HG02884 (cell line): Measurements from ENCODE around the gene PIKFYVE.
"Not testable (repeated sequence)": the region's sequence is repeated elsewhere in the genome, so short reads cannot be mapped to it uniquely, and the experiment has no call there.

Experiments used
- ATAC-seq: cut with Tn5 transposase; IDR thresholded peaks from one replicate; pipeline ENCODE4 v1.9.1; 2021; ENCODE audit warnings: mild to moderate bottlenecking, moderate library complexity; ENCODE audit not compliant: unreplicated experiment

PIKFYVE gene

GRCh38 chr2:208265801-208266552 is at the start of gene PIKFYVE:
Gene PIKFYVE, plus strand, starts transcription at chr2:208266255. Its CDS starts 5,265 bp downstream, at chr2:208271520.
- ATAC-seq = peak; percentile 77

DNA sequence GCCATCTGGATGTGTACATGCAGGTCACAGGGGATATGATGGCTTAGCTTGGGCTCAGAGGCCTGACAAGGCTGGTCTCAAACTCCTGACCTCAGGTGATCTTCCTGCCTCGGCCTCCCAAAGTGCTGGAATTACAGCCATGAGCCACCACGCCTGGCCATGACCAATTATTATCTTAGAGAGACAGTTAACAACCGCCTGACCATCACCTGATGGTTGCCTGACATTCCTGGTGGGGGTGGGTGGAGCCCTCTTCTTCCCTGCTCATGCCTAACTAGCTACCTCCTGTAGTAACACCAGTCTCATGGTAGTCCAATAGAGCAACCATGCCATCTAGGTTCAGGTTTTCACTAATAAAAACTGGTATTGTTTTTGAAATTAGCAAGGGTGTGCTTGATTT is 44.2 kb upstream of the PIKFYVE start:
- ATAC-seq = not testable (repeated sequence)

DNA sequence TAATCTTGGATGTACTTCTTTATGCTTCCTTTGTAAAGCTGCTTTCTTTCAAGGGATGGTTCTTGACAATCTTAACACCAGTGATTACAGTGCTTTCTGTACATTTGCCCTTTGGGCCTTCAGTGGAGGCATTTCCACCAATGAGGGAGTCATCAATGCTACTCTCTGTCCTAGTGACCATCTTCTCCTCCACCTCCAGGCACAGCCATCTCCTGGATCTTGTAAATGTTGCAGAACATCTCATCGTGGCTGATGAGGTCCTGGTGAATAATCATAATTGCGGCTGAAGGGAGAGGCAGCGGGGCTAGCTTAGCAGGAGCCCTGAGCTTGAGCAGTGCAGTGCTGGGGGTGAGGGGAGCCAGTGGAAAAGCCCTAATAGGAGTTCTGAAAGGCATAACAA is 43.7 kb upstream of the PIKFYVE start:
- no peak for ATAC-seq

DNA sequence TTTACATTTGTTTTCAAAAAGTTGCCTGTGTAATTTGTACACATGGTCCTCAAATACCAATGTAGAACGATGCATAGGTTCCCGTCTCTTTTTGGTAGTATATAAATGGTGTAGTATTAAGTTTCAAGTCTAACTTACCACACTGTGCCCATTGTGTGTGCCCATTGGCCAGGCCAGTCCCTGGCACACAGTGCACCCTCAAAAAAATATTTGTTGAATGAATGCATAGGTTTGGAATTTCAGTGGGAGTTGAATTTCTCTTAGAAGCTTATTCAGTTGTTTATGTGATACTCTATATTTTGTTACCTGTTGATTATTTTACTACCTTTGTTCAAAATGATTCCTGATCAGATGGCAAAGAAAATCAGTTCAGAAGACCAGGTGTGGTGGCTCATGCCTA is 41.3 kb upstream of the PIKFYVE start:
- no peak for ATAC-seq

DNA sequence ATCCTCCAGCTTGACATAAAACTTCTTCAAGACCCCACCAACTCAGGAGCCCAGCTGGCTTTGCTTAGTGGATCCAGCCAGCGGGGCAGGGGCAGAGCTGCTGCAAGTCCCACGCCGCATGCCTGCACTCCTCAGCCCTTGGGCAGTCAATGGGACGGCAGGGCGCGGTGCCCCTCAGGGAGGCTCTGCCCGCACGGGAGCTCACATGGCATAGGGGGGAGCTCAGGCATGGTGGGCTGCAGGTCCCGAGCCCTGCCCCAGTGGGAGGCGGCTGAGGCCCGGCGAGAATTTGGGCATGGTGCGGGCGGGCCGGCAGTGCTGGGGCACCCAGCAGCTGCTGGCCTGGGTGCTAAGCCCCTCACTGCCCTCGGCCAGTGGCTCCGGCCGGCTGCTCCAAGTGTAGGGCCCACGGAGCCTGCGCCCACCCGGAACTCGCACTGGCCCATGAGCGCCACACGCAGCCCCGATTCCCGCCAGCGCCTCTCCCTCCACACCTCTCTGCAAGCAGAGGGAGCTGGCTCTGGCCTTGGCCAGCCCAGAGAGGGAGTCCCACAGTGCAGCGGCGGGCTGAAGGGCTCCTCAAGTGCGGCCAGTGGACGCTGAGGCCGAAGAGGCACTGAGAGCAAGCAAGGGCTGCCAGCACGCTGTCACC is 38.3 kb upstream of the PIKFYVE start:
- no peak for ATAC-seq

DNA sequence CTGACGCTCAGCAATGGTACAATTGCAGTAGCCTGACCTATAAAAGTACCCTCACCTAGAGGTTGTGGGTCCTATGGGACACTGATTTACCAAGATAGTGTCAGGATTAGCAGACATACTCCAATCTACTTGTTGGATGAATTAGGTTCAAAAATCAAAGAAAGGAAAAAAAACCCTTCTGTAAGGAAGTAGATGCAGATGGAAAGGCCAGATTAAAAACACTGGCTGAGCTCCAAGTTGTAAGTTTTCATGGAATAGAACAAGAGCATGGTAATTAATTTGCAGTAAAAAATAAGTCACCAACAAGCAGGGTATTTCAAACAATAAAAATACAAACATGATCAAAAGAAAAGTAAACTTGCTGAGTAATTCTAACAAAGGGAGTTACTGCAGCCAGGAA is 37.6 kb upstream of the PIKFYVE start:
- ATAC-seq = no peak

- no peak for ATAC-seq
These were observed 31.3 kb upstream of the PIKFYVE start for GRCh38 chr2:208234786-208235185.

DNA sequence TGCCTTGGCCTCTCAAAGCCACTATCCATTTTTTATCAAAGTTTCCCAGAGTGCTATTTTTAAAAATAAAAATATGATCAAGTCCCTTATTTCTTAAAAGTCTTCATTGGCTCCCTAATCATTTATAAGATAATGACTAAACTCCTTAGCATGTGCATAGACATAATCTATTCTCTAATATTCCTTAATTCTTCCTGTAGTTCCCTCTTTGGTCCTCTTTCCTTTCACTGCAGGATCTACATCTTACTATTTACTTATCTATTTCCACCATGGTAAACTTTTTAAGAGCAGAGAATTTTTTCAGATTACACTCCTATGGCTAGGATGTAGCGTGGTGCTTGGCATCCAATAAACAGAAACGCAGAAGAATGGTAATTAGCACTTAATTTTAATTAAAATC is 30.2 kb upstream of the PIKFYVE start:
- ATAC-seq = no peak

DNA sequence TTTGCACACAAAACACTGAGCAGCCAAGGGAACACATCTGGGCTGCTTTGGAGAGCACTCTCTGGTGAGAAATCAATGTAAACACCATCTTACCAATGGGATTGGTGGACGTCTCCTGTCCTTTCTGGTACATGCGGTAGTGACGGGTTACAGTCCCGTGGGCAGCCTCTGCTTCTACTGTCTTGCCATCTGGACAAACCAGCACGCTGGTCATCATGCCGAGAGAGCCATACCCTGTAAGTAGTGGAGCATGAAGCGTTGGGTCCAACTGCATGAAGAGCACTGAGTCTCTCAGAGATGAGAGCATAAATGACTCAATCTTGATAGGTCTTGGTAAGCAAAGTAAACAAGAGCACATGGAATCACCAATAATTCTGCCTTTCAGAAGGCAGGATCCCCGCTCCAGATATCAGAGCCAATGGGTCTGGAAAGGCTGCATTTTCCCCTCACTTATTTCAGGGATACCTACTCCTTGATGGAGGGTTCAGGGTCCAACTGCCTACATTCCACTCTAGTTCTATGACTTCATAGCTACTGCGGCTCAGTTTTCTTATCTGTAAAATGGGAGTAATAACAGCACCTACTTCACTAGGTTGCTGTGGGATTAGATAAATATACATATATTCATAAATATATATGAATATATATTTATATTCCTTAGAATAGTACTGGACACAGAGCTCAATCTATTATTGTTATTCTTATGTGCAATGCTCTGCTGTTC is 26.1 kb upstream of the PIKFYVE start:
- no peak for ATAC-seq

GRCh38 chr2:208240619-208241209 is 25.3 kb upstream of the PIKFYVE start:
- no peak for ATAC-seq

DNA sequence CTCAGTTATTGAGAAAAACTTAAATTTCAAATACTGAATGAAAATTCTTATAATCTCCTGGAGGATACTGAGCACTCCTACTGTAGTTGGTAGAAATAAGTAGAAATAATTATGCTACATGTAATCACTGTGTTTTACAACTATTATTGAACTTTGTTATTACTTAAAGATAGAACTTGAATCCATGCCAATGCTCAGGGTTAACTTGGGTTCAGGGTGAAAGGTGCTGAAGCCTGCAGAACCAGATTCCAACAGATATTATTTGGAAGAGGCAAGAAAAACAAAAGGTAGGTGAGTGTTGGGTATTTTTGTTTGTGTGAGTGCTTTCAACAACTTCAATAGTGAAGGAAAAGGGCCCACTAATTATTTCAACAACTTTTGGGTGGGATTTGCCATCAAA is 21.6 kb upstream of the PIKFYVE start:
- no peak for ATAC-seq

DNA sequence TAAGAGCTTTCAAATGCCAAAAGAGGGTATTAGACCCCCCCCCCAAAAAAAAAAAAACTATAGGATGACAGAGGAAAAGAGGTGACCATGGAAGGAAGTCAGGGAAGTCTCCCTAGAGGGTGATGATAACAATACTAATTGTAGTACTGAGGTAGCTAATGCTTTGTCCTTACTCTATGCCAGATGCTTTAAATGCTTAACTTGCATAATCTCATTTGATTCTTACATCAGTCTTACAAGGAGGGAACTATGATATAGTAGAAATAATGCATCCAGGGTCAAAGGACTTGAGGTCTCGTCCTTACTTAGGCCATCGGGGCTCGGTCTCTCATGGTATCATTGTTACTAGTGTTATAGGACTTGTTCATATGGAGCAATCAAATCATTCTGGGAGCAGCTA is 20.3 kb upstream of the PIKFYVE start:
- ATAC-seq = no peak

DNA sequence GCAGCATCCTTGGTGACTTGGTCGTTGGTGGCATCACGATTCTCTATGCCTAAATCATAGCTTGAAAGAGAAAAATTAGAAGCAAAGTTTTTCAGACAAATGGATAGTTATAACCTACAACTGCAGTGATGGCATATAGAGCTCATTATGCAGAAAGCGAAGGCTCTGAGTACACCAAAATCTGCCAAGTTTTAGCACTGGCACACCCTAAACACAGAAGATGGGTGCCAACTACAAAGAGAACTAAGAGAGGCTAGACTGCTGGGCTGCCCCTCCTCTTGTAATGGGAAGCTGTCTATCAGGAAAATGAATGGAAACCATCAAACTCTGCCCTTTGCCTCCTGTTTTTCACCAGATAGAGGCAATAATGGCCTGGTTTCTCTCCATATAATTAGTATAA is 17.5 kb upstream of the PIKFYVE start:
- no peak for ATAC-seq

DNA sequence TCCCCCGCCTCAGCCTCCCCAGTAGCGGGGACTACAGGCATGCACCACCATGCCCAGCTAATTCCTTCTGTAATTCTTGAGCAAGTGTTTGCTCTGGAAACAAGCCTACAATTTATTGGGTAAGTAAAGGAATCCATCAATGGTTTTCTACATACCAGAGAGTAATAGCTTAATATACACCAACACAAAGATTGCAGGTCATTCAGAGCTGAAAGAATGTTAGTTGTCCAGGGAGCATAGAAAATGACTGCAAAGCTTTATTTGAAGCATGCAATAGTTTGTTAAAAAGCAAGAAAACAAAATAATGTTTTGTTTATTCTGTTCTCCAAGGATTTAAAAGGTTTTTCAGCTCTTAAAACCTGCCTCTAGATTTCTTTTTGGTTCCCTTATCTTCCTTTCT is 16.8 kb upstream of the PIKFYVE start:
- ATAC-seq = no peak

DNA sequence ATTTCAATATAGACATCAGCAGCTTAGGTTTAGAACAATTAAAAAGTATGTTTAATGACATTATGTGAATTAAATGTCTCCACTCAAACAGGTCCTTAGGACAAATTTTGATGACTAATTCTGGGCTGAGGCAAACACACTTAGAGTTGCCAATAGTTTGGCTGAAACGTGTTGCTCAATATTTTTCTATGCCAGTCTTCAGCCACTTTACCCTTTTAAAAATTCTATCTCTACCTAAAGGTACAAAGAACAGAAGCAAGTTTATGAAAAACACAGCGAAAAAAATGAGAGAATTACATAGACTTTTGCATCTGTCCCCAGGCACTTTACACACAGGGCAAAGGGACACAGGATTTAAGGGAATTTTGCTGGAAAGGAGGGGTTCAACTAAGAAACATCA is 15.7 kb upstream of the PIKFYVE start:
- no peak for ATAC-seq

GRCh38 chr2:208251098-208251497 is 15.0 kb upstream of the PIKFYVE start:
- no peak for ATAC-seq

- no peak for ATAC-seq
These were observed 13.2 kb upstream of the PIKFYVE start for GRCh38 chr2:208252716-208253492.

- no peak for ATAC-seq
These were observed 12.4 kb upstream of the PIKFYVE start for GRCh38 chr2:208253600-208254117.

DNA sequence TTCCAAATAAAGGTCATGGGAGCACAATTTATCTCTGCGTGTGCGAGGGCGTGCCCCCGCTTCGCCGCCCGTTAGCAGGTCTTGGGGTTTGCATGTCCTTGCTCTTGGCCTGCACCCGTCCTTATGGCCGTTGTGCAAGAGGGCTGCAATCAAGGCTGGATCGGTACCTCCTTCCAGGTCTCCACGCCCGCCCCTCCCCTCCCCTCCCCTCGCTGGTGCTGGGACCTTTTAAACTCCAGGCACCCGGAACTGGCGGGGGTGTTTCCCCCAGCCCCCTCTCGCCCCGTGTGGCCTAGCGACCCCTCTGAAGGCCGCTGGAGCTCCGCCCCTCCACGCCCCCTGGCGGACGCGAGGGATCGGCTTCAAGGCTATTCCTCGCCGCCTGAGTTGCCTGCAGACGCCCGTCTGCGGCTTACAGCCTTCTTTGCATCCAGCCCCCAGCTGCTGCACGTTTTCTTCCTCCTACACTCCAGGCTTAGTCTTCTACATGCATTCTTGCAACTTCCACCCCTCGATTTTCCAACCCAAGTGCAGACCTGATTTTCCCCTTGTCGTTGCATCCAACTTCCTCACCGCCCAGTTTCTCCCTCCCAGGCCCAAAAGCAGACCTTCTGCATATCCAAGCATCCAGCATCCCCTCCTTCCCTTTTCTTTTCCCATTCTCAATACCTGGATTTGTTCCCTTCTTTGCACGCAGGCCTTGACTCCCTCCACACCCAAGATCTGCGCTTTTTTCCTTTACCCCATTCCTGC is 11.8 kb upstream of the PIKFYVE start:
- peak; percentile 67 for ATAC-seq
